GM19023 (cell line): ENCODE data around the gene GIMD1.
"Not testable (repeated sequence)": the region's sequence is repeated elsewhere in the genome, so short reads cannot be mapped to it uniquely, and the experiment has no call there.

Experiments used
- ATAC-seq: cut with Tn5 transposase; IDR thresholded peaks from one replicate; pipeline ENCODE4 v1.9.1; 2021; ENCODE audit warnings: mild to moderate bottlenecking, moderate library complexity; ENCODE audit not compliant: unreplicated experiment

The GIMD1 gene

GRCh38 chr4:106368678-106369077, at the start of gene GIMD1:
Gene GIMD1 (minus strand): TSS chr4:106368778. CDS start chr4:106367435, 1,343 bp downstream.
- ATAC-seq = no peak

- ATAC-seq = no peak
Observed at GRCh38 chr4:106414366-106414765, 45.8 kb upstream of the GIMD1 start.

GRCh38 chr4:106409901-106410889, 41.6 kb upstream of the GIMD1 start:
- ATAC-seq = no peak

GRCh38 chr4:106408004-106408403, 39.4 kb upstream of the GIMD1 start:
- not testable (repeated sequence) for ATAC-seq

GRCh38 chr4:106401157-106401556, 32.6 kb upstream of the GIMD1 start:
- no peak for ATAC-seq

GRCh38 chr4:106398898-106399297, 30.3 kb upstream of the GIMD1 start:
- ATAC-seq = not testable (repeated sequence)

- no peak for ATAC-seq
Observed at GRCh38 chr4:106395582-106395981, 27.0 kb upstream of the GIMD1 start.

- no peak for ATAC-seq
Observed at GRCh38 chr4:106385853-106386393, 17.3 kb upstream of the GIMD1 start.

- no peak for ATAC-seq
Observed at GRCh38 chr4:106384878-106385277, 16.3 kb upstream of the GIMD1 start.

- ATAC-seq = no peak
Observed at GRCh38 chr4:106380179-106380578, 11.6 kb upstream of the GIMD1 start.

GRCh38 chr4:106373026-106373425, 4.4 kb upstream of the GIMD1 start:
- ATAC-seq = no peak

GRCh38 chr4:106371161-106371560, 2.6 kb upstream of the GIMD1 start:
- no peak for ATAC-seq

GRCh38 chr4:106370214-106370613, 1.6 kb upstream of the GIMD1 start:
- ATAC-seq = no peak

- ATAC-seq = no peak
Observed at GRCh38 chr4:106369456-106370060, 980 bp upstream of the GIMD1 start.

- ATAC-seq = no peak
Observed at GRCh38 chr4:106367072-106367471, 1.5 kb downstream of the GIMD1 start.

GRCh38 chr4:106366026-106366425, 2.6 kb downstream of the GIMD1 start:
- no peak for ATAC-seq

- ATAC-seq = no peak
Observed at GRCh38 chr4:106365613-106366012, 3.0 kb downstream of the GIMD1 start.

- ATAC-seq = no peak
Observed at GRCh38 chr4:106364282-106364681, 4.3 kb downstream of the GIMD1 start.

- no peak for ATAC-seq
Observed at GRCh38 chr4:106362086-106362825, 6.3 kb downstream of the GIMD1 start.

GRCh38 chr4:106358899-106359298, 9.7 kb downstream of the GIMD1 start:
- no peak for ATAC-seq

GRCh38 chr4:106355193-106355592, 13.4 kb downstream of the GIMD1 start:
- no peak for ATAC-seq
